IPS-11a (cell line): ENCODE results near the gene TSC22D1.

Experiments used
- H3K4me3 ChIP-seq: one replicate; pipeline ENCODE4 v1.5.1; 2013; ENCODE audit warnings: low read depth, low read length, control low read depth

TSC22D1 gene

GRCh38 chr13:44433863-44434765 lies 142.0 kb downstream of the TSC22D1 start:
- H3K4me3 ChIP-seq, result no peak overlapping the region

- no peak overlapping the region for H3K4me3 ChIP-seq
Observed at GRCh38 chr13:44432650-44433049, 143.5 kb downstream of the TSC22D1 start.

- H3K4me3 ChIP-seq, result no peak overlapping the region
Observed at GRCh38 chr13:44431150-44431549, 145.0 kb downstream of the TSC22D1 start.

- no peak overlapping the region for H3K4me3 ChIP-seq
Observed at GRCh38 chr13:44429311-44429710, 146.8 kb downstream of the TSC22D1 start.

GRCh38 chr13:44426461-44426860 lies 149.7 kb downstream of the TSC22D1 start:
- no peak overlapping the region for H3K4me3 ChIP-seq

- no peak overlapping the region for H3K4me3 ChIP-seq
Observed at GRCh38 chr13:44425815-44426078, 150.4 kb downstream of the TSC22D1 start.

GRCh38 chr13:44425041-44425814 lies 150.9 kb downstream of the TSC22D1 start:
- H3K4me3 ChIP-seq, result no peak overlapping the region

- H3K4me3 ChIP-seq, result no peak overlapping the region
Observed at GRCh38 chr13:44423824-44424223, 152.3 kb downstream of the TSC22D1 start.

- H3K4me3 ChIP-seq, result no peak overlapping the region
Observed at GRCh38 chr13:44422755-44423643, 153.1 kb downstream of the TSC22D1 start.

DNA sequence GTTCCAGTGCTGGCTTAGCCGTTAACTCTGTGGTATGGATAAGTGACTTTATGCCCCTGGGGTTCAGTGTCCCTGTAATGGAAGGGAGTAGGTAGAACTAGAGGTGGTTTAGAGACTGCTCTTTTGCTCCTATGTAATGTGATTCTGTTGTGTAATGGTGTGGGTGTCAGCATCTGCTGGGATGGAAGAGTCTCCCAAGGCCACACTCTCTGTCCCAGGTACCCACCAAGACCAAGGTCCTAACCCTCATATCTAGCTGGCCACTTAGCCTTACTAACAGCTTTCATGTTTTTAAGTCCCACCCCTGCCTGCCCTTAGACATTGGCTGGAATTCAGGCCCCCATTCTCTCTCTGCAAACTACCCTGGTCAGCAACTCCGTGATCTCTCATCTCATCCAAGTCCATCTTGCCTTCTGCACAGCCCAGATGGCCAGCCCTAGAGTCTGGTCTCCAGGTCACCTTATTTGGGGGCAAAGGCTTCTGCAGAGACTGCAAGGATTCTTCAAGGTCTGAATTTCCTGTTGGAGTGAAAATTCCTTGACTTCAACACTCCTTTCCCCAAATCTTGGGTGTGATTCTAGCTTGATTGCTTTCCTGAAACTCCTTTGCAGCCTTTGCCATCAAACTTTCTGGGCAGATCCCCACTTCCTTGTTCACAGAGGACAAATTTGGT lies 154.1 kb downstream of the TSC22D1 start:
- no peak overlapping the region for H3K4me3 ChIP-seq

- no peak overlapping the region for H3K4me3 ChIP-seq
Observed at GRCh38 chr13:44420376-44421220, 155.5 kb downstream of the TSC22D1 start.

DNA sequence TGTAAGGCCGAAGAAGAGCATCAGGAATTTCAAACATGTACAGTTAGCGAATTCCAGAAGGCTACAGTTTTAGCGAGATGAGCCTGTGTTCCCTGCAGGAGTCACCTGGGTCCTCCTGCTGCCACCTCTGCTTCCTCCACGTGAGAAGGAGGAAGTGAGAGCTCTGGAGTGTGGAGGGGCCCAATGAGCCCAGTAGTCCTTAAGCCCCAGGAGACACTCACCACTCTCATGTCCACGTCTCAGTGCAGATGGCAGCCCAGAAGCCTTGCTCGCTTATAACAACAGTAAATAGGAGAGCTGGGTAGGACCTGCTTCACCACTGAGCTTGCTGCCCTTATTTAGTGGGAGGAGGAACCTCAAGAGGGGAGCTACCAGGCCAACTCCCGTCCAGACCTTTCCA lies 158.3 kb downstream of the TSC22D1 start:
- no peak overlapping the region for H3K4me3 ChIP-seq

DNA sequence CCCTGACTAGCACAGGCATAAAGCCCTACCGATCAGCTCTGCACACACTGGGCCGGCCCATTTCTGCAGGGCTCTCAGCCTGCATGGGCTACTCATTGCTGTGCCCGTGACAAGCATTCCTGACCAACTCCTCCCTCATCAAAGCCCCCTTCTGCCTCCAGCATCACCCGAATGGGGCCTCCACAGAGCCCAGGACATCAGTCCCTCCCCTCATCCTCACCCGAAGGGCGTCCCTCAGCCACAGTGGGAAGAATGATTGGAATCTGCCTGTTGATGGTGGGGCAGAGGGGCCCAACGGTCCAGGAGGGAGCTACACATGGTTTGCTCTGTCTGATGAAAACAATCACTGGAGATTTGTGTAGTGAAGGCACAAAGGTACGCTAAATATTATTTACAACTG lies 158.7 kb downstream of the TSC22D1 start:
- H3K4me3 ChIP-seq, result no peak overlapping the region

DNA sequence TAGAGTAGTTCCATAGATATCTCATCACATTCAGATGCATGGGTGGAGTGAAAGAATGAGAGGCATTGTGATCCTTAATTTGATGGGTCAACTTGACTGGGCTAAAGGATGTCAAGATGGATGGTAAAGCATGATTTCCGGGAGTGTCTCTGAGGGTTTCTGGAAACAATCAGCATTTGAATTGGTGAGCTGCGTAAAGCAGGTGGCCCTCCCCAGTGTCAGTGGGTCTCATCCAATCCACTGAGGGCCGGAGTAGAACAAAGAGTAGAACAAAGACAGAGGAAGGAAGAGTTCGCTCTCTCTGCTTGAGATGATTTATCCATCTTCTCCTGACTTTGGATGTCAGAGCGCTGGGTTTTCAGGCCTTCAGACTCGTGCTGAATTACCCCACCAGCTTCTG lies 159.4 kb downstream of the TSC22D1 start:
- no peak overlapping the region for H3K4me3 ChIP-seq

DNA sequence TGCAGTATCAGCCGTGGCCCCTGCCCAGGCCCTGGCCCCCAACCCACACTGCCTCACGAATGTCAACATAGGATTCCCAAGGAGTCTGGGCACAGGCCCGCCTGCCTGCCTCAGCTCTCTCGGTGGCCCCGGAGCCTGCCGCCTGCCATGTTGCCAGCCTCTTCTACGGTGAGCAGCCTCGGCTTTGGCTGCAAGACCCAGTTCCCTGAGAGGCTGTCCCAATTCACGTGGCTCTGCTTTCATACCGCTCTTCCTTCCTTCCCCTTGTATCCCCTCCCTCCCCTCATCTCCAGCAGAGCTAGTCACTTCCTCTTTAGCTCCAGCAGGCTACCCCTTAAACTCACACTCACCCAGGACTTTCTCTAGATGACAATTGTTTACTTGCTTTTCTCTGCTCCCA lies 159.8 kb downstream of the TSC22D1 start:
- no peak overlapping the region for H3K4me3 ChIP-seq

GRCh38 chr13:44415815-44416214 lies 160.3 kb downstream of the TSC22D1 start:
- no peak overlapping the region for H3K4me3 ChIP-seq

DNA sequence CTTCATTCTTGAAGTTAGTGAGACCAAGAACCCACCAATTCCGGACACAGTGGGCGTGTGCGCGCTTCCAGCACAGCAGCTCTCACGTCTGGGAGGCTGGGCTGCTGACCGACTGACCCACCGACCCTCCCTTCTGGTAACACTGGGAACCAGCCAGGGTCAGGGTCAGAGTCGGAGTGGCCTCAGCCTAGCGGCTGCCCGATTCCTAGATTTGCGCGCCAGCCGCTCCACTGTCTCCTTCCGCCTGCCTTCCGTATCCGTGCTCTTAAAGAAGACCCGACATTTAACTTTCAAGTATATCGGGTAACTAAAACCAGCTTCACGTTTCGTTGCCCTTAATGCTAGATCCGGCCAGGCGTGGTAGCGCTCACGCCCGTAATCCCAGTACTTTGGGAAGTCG lies 161.4 kb downstream of the TSC22D1 start:
- H3K4me3 ChIP-seq, result no peak overlapping the region

GRCh38 chr13:44413095-44413494 lies 163.0 kb downstream of the TSC22D1 start:
- H3K4me3 ChIP-seq, result no peak overlapping the region

GRCh38 chr13:44412346-44412935 lies 163.7 kb downstream of the TSC22D1 start:
- no peak overlapping the region for H3K4me3 ChIP-seq

DNA sequence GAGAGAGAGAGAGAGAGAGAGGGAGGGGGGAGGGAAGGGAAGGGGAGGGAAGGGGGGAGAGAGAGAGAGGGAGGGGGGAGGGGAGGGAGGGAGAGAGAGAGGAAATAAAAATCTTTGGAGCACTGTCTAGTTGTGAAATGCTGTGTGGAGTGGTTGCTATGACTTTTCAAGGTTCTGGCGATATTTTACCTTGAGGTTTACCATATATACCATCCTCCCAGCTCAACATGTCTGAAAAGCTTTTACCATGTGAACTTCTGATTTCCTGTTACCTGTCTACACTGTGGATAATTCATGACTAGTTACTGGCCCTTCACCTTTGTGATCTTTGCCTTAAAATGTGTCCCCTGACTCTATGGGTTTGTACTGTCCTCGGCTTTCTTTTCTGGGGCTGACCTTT lies 164.3 kb downstream of the TSC22D1 start:
- H3K4me3 ChIP-seq, result no peak overlapping the region
